ENCODE results near the gene RAB30. TPM values are rescaled to one million over a fixed set of nuclear protein-coding genes. Genes with fewer than 3 reads are reported as not detected.

RAB30 gene
- total RNA-seq, 2 donors from 2014 or later, result 12.1 to 19.0 TPM

DNA sequence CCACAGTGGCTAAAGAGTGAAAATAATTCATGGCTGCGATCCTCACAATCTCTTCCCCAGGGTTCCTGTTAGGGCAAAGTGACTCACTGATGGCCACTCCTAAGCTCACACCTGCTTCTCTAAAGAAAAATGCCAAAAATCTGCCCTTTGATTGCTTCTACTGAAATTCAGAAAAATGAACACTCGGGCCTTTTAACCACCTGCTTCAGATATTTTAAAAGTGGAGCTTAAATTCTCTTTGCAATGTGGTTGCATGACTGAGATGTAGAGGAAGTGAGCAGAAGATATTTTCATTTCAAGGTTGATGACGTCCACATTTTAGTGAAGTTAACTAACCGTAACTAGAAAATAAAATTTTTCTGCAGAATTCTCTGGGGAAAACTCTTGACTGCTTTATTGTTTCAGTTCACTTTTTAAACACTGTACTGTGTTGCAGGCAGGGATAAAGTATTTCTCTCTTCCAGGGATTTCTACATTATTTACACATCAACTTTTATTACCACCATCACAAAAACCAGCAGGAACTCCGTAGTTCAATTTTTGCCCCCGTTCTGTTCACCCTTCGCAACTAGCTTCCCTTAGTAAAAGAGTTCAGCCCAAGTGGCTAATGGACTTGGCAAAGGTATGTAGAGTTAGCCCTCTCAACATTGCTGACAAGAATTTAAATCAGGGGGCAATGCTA lies 8.5 kb downstream of the RAB30 start:
- TF ChIP-seq, protein P1, sequence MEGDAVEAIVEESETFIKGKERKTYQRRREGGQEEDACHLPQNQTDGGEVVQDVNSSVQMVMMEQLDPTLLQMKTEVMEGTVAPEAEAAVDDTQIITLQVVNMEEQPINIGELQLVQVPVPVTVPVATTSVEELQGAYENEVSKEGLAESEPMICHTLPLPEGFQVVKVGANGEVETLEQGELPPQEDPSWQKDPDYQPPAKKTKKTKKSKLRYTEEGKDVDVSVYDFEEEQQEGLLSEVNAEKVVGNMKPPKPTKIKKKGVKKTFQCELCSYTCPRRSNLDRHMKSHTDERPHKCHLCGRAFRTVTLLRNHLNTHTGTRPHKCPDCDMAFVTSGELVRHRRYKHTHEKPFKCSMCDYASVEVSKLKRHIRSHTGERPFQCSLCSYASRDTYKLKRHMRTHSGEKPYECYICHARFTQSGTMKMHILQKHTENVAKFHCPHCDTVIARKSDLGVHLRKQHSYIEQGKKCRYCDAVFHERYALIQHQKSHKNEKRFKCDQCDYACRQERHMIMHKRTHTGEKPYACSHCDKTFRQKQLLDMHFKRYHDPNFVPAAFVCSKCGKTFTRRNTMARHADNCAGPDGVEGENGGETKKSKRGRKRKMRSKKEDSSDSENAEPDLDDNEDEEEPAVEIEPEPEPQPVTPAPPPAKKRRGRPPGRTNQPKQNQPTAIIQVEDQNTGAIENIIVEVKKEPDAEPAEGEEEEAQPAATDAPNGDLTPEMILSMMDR (IDR thresholded peaks at IDR 0.05), result no peak
- DNase-seq (ENCODE audit: low spot score), result no peak
- peak overlapping the region in 1 of 2 donors; percentile 6 for H3K4me3 ChIP-seq
- H3K4me1 ChIP-seq, result peaks cover 0 to 33% of the 10 kb centered on the region in 2 donors
- H3K27ac ChIP-seq, result peak overlapping the region; percentile 13 to 28
- no peaks in the 10 kb centered on the region for H3K36me3 ChIP-seq
- no peaks in the 10 kb centered on the region for H3K9me3 ChIP-seq
- no peaks in the 10 kb centered on the region for H3K27me3 ChIP-seq

GRCh38 chr11:83061883-83062282 lies 9.8 kb downstream of the RAB30 start:
- no peak for DNase-seq (ENCODE audit: low spot score)
- Histone ChIP-seq H3K27ac (no peak overlapping the region), H3K27me3 (no peaks in the 10 kb centered on the region), H3K4me3 (no peak overlapping the region), H3K36me3 (no peaks in the 10 kb centered on the region), H3K4me1 (peaks cover 0 to 38% of the 10 kb centered on the region in 2 donors), H3K9me3 (no peaks in the 10 kb centered on the region)
- TF ChIP-seq, protein P1 (IDR thresholded peaks at IDR 0.05), result no peak

- Histone ChIP-seq H3K4me3 (no peak overlapping the region), H3K9me3 (no peaks in the 10 kb centered on the region), H3K27ac (no peak overlapping the region), H3K4me1 (peaks cover 0 to 42% of the 10 kb centered on the region in 2 donors), H3K36me3 (no peaks in the 10 kb centered on the region), H3K27me3 (no peaks in the 10 kb centered on the region)
- DNase-seq (ENCODE audit: low spot score), result no peak
- TF ChIP-seq, protein P1 (IDR thresholded peaks at IDR 0.05), result no peak
Observed at GRCh38 chr11:83060965-83061364, 10.7 kb downstream of the RAB30 start.

- H3K4me3 ChIP-seq, result no peak overlapping the region
- TF ChIP-seq, protein P1 (IDR thresholded peaks at IDR 0.05), result no peak
- no peak for DNase-seq (ENCODE audit: low spot score)
- H3K9me3 ChIP-seq, result no peaks in the 10 kb centered on the region
- H3K4me1 ChIP-seq, result peaks cover 0 to 55% of the 10 kb centered on the region in 2 donors
- H3K36me3 ChIP-seq, result no peaks in the 10 kb centered on the region
- H3K27ac ChIP-seq, result no peak overlapping the region
- no peaks in the 10 kb centered on the region for H3K27me3 ChIP-seq
Observed at GRCh38 chr11:83057721-83058120, 14.0 kb downstream of the RAB30 start.

GRCh38 chr11:83056611-83057010 lies 15.1 kb downstream of the RAB30 start:
- Histone ChIP-seq H3K9me3 (no peaks in the 10 kb centered on the region), H3K4me1 (peaks cover 0 to 55% of the 10 kb centered on the region in 2 donors), H3K27ac (no peak overlapping the region), H3K27me3 (no peaks in the 10 kb centered on the region), H3K4me3 (no peak overlapping the region), H3K36me3 (no peaks in the 10 kb centered on the region)
- DNase-seq (ENCODE audit: low spot score), result no peak
- TF ChIP-seq, protein P1 (IDR thresholded peaks at IDR 0.05), result no peak

GRCh38 chr11:83056204-83056603 lies 15.5 kb downstream of the RAB30 start:
- Histone ChIP-seq H3K27me3 (no peaks in the 10 kb centered on the region), H3K4me1 (peaks cover 0 to 57% of the 10 kb centered on the region in 2 donors), H3K4me3 (no peak overlapping the region), H3K9me3 (no peaks in the 10 kb centered on the region), H3K27ac (no peak overlapping the region), H3K36me3 (no peaks in the 10 kb centered on the region)
- TF ChIP-seq, protein P1 (IDR thresholded peaks at IDR 0.05), result no peak
- no peak for DNase-seq (ENCODE audit: low spot score)
